ENCODE data around the gene STON1. TPM values are rescaled to one million over a fixed set of nuclear protein-coding genes. Genes with fewer than 3 reads are reported as not detected.
"Not testable (repeated sequence)": the region's sequence is repeated elsewhere in the genome, so short reads cannot be mapped to it uniquely, and the experiment has no call there.

Gene STON1
- total RNA-seq, 1 donor from 2014 or later, result 163 TPM

GRCh38 chr2:48527226-48527885 is 2.6 kb upstream of the STON1 start:
- no peak for DNase-seq (ENCODE audit: low spot score)

- DNase-seq (ENCODE audit: low spot score), result no peak
Observed at GRCh38 chr2:48528431-48528830, 1.5 kb upstream of the STON1 start.

GRCh38 chr2:48529194-48529593 is 760 bp upstream of the STON1 start:
- DNase-seq (ENCODE audit: low spot score), result no peak

DNA sequence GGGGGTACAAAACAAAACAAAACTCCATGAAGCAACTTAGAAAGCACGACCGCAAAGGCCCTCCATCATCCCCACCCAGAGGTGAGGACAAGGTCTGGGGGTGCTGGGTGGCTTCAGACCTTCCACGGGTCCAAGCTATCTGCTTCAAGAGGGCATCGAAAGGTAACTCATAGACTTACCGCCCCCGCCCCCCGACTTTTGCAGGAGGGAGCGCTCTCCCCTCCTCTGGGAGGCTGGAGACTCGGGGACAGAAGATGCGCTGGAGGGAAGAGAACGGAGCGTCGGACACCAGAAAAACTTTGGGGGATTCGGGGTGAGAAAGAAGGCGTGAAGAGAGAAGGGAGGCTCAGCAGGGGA is 300 bp upstream of the STON1 start:
- no peak for DNase-seq (ENCODE audit: low spot score)

DNA sequence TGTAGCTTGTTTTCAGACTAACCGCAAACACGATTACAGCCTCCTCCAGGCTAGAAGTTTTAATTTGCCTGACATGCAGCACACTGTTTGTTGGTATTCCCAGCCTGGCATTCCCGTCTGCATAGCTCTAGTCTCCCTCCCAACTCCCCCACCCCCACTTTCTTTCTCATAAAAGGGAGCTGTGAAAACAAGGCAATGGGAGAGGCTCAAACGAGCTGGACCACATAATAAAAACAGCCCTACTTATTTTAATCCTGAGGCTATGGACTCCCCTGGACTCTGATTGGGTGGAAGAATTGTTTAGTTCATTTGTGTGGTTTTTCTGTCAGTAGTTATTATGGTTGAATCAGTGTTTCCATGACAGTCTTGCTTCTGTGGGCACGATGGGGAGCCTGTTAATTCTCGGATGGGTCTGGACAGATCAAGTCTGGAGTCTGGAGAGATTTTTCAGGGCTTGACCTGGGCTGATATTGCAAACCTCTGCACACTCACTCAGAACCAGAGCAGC is 1.2 kb downstream of the STON1 start:
- no peak for DNase-seq (ENCODE audit: low spot score)

GRCh38 chr2:48532174-48532573 is 2.2 kb downstream of the STON1 start:
- no peak for DNase-seq (ENCODE audit: low spot score)

DNA sequence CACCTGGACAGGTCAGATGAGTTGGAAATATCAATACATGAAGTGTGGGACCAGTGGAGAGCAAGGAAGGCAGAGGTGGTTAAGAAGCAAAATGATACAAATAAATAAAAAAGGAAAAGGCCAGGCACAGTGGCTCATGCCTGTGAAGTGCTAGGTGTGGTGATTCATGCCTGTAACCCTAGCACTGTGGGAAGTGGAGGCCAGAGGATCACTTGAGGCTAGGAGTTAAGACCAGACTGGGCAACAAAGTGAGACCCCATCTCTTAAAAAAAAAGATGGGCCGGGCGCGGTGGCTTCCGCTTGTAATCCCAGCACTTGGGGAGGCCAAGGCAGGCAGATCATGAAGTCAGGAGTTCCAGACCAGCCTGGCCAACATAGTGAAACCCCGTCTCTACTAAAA is 2.9 kb downstream of the STON1 start:
- no peak for DNase-seq (ENCODE audit: low spot score)

GRCh38 chr2:48534781-48535180 is 4.8 kb downstream of the STON1 start:
- no peak for DNase-seq (ENCODE audit: low spot score)

DNA sequence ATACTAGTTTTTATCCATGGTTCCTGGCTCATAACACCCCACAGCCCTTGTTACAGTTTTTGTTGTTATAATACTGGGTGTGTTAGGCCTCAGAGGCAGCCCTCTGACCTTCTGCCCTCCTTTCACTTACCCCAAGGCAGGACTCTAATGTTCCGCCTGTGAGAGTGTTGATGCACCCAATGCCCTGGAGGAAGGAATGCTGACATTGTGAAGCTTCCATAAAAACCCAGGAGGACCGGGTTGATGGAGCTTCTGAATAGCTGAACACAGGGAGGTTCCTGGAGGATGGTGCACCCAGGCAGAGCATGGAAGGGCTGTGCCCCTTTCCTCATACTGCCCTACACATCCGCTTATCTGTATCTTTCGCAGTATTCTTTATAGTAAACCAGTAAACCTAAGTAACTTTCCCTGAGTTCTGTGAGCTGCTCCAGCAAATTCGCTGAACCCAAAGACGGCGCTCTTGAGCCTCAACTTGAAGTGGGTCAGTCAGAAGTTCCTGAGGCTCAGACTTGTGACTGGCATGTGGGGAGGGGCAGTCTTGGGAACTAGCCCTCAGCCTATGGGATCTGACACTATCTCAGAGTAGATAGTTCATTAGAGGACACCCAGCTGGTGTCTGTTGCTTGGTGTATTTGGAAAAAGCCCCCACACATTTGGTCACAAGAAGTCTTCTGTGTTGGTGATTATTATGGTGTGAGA is 10.4 kb downstream of the STON1 start:
- peak; percentile 43 for DNase-seq (ENCODE audit: low spot score)

- DNase-seq (ENCODE audit: low spot score), result peak; percentile 9
Observed at GRCh38 chr2:48541666-48542389, 11.9 kb downstream of the STON1 start.

DNA sequence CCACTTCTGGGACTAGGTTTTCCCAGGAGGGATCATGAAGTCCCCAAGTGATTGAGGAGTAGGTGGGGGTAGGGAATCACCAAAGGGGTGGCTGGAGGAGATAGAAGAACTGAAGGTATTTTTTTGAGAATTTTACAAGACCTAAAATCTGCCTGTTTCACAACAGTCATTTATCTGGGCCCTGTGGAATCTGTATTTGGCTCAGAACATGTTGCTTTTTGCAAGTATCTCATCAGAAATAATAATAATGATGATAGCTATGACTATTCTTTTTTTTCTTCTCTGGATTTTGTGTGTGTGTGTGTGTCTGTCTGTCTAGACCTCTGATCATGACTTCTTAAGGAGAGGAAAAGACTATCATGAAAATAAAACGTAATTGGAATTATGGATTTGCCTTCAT is 13.9 kb downstream of the STON1 start:
- DNase-seq (ENCODE audit: low spot score), result no peak

DNA sequence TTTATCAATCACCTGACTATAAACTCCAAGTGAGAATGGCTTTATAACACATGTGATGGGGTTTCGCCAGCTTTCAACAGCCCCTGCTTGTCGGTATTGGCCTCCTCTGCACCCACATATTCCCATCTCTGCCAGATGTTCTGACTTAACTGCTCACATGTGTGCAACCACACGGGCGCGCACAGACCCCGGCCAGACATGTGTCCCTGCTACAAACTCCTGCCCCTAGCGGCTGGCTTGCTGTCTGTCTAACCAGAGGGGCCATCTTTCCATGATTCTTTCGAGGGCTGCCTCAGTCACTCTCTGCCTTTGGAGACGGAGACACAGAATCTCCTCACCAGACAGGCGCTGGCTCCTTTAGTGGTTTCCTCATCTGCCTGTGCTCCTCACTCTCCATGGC is 15.3 kb downstream of the STON1 start:
- DNase-seq (ENCODE audit: low spot score), result no peak

- DNase-seq (ENCODE audit: low spot score), result no peak
Observed at GRCh38 chr2:48548840-48549239, 18.9 kb downstream of the STON1 start.

- no peak for DNase-seq (ENCODE audit: low spot score)
Observed at GRCh38 chr2:48549972-48550371, 20.0 kb downstream of the STON1 start.

DNA sequence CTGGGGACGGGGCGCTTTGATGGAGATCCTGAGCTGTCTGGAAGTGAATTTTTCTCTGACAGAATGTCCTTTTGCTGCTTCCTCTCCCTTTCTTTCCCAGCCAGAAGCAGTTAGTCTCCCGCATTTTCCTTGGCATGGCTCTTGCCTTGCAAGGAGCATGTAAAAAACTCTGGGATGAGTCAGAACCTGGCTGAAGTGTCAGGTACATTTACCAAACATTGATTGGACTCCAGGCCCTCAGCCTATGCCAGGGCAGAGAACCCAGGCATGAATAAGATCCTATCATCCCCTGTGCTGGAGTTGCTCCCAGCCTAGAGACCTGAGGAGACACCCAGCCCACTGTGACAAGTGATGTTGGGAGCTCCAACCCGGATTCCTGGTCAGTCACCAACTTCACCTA is 21.6 kb downstream of the STON1 start:
- no peak for DNase-seq (ENCODE audit: low spot score)

GRCh38 chr2:48555071-48555470 is 25.1 kb downstream of the STON1 start:
- not testable (repeated sequence) for DNase-seq (ENCODE audit: low spot score)

GRCh38 chr2:48558456-48558855 is 28.5 kb downstream of the STON1 start:
- DNase-seq (ENCODE audit: low spot score), result no peak

DNA sequence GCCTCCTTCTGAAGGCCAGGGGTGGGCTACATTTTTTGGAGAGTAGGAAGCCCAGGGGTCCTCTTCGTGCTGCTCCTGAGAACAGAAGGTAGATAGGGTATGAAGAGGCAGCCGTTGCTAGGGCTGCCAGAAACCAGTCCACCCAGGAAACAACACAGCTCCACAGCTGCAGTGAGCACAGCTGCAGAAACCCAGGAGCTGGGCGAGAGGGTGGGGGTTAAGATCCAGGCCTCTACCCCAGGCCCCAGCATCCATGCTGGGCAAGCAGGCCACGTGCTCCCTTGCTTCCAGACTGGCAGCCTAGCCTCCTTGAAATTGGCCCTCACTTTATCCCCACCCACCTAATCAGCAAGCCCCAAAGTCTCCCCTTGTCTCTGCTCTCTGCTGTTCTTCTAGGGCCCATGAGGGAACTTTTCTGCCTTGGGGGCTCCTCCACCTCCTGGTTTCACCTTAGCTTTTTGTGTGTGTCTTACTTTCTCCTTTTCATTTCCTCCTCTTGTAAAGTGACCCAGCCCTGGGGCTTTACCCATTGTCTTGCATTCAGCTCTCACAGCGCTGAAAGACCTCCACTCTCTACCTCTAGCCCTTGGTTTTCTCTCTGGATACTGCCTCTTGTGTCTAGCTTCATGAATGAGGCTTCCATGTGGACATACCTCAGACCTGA is 30.7 kb downstream of the STON1 start:
- no peak for DNase-seq (ENCODE audit: low spot score)

DNA sequence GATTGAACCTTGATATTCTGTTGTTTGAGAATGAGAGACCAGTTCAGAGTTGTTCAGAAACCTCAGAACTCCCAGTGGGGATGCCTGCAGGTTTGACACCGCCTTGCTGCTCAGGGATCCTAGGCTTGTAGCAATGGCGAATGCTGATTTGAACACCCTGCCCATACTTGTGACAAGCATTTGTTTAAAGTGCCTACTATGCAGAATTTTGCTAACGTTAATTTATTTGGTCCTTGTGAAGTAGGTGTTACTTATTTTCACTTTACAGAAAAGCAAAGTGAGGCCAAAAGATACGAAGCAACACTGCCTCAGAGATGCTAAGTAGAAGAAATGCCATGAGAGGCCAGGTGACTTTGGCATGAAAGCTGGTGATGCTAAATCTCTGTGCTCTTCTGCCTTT is 32.3 kb downstream of the STON1 start:
- no peak for DNase-seq (ENCODE audit: low spot score)

- no peak for DNase-seq (ENCODE audit: low spot score)
Observed at GRCh38 chr2:48566592-48567310, 36.8 kb downstream of the STON1 start.

DNA sequence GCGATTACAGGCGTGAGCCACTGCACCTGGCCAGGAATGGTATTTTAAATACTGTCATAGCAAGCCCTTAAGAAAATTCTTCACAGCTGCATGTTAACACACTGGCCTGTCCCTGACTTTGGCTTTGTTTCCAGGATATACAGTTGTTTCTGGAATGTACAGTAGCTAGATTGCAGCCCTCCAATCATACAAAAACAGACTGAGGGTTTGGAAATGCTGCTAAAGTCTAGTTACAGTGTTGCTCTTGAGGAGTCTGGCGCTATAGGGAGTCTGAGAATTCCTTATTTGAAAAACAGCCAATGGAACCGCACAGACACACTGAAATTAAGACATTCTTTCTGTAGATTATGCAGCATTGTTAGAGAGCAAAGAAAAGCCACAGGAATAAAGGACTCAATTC is 37.7 kb downstream of the STON1 start:
- DNase-seq (ENCODE audit: low spot score), result no peak

Measured in mesenteric fat pad (tissue), 1 donor.